Stomach (tissue), 9 donors: ENCODE results near the gene HSPA12B. TPM values are rescaled to one million over a fixed set of nuclear protein-coding genes. Genes with fewer than 3 reads are reported as not detected.
A peak's percentile ranks its signal among the peaks of the same experiment; 100 is the strongest.
"Not testable (repeated sequence)": the region's sequence is repeated elsewhere in the genome, so short reads cannot be mapped to it uniquely, and the experiment has no call there.

Experiments used
- DNase-seq, 2 donors: peaks; one replicate each; pipeline versions ENCODE4 v3.0.0 to v3.0.0-alpha.2; 2013 to 2019
- H3K27ac ChIP-seq, 5 donors: fragments of 200-600 bp in 4 of 5; sonication (generic) in 4 of 5; one replicate each; pipeline ENCODE4 v1.5.1; 2013 to 2019; ENCODE audit warnings: mild to moderate bottlenecking in 1 of 5, moderate library complexity in 1 of 5
- H3K27me3 ChIP-seq, 3 donors: fragments of 200-600 bp; sonication (generic); one replicate each; pipeline ENCODE4 v1.5.1; 2017 to 2019; ENCODE audit warnings: mixed run types in 1 of 3
- H3K36me3 ChIP-seq, 4 donors: fragments of 200-600 bp; sonication (generic); 1 replicate in 3 of 4; 2 replicates in 1 of 4; pipeline ENCODE4 v1.5.1; 2016 to 2019
- H3K4me1 ChIP-seq, 4 donors: fragments of 200-600 bp; sonication (generic); one replicate each; pipeline ENCODE4 v1.5.1; 2016 to 2019
- H3K4me3 ChIP-seq, 4 donors: fragments of 200-600 bp; sonication (generic) in 3 of 4; one replicate each; pipeline ENCODE4 v1.5.1; 2016 to 2019; ENCODE audit warnings: mild to moderate bottlenecking in 1 of 4
- H3K9me3 ChIP-seq, 4 donors: fragments of 200-600 bp; sonication (generic); one replicate each; pipeline ENCODE4 v1.5.1; 2016 to 2019
- EP300 ChIP-seq: sonication (generic); formaldehyde crosslinking; IDR thresholded peaks from one replicate; pipeline ENCODE4 v1.6.1; 2017; ENCODE audit warnings: antibody characterized with exemption
- POLR2A ChIP-seq, 4 donors: fragments of 450-650 bp; IDR thresholded peaks; one replicate each; pipeline ENCODE4 v1.6.1; 2016; ENCODE audit warnings: antibody characterized with exemption in 4 of 4, control low read depth in 2 of 4, mild to moderate bottlenecking in 1 of 4, moderate library complexity in 1 of 4
- POLR2AphosphoS5 ChIP-seq, 3 donors: sonication (generic); formaldehyde crosslinking; IDR thresholded peaks; one replicate each; pipeline ENCODE4 v1.6.1; 2016; ENCODE audit warnings: antibody characterized with exemption in 3 of 3
- WGBS, 5 donors: extraction: QIAGEN DNeasy Blood & Tissue Kit in 3 of 5; methylation state at CpG; one replicate each; pipeline versions ENCODE4 v1.1.5 to v1.1.7; 2013 to 2018; 5-methylcytosine and 5-hydroxymethylcytosine counted together
- intact Hi-C: fragments of 100-400 bp; cut with DNase I; formaldehyde crosslinking; loops from one replicate; pipeline ENCODE4 v1.15.1; 2023; ENCODE audit warnings: low total_unique reads
- polyA plus RNA-seq, 3 donors: library from polyadenylated mRNA; stranded (reverse); fragments of 200-250 nt; gene quantifications; one replicate each; pipeline ENCODE4 v1.2.3, GENCODE V29; 2013
- total RNA-seq, 5 donors: library from RNA; depleted of rRNA; stranded (reverse); fragments of >200 nt; gene quantifications; one replicate each; pipeline versions ENCODE4 v1.1.0 to v1.2.3, GENCODE V29; 2014 to 2016
- TF ChIP-seq, protein P1 (sequence below), 7 experiments: fragments of 450-650 bp in 4 of 7; fragments of 200-600 bp in 3 of 7; sonication (generic) in 3 of 7; IDR thresholded peaks; one replicate each; pipeline ENCODE4 v1.5.1; 2016 to 2019; ENCODE audit warnings: antibody characterized with exemption in 7 of 7, control low read depth in 2 of 7, mild to moderate bottlenecking in 1 of 7
- donor health status: healthy with polysubstance abuse.
- donor health status: Bipolar disorder and iron deficiency.
- donor health status: healthy.

HSPA12B gene
- total and polyA plus RNA-seq, 8 donors: 0.87 to 14.3 (median 4.5) TPM

DNA sequence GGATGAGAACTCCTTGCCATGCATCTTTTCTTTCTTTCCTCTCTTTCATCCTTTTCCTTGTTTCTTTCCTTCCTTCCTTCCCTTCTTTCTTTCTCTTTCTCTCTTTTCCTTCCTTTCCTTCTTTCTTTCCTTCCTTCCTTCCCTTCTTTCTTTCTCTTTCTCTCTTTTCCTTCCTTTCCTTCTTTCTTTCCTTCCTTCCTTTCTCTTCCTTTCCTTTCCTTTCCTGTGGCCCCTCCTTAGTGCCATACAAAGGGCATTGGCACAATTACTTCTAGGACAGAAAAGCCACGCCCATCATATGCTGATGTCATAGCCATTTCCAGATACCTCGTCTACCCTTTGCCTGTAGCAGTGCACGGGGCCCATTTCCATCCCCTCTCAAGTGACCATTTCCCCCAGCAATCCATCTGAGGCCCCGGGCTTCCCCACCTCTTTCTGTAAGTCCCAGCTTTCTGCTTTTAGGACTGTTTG is 56.2 kb downstream of the HSPA12B start:
- 28 to 51% (median 43%) methylated on average over 4 of the region's 4 CpGs for WGBS, 5 donors
- Histone ChIP-seq H3K4me3 (no peak overlapping the region), H3K27me3 (no peaks in the 10 kb centered on the region), H3K36me3 (peaks cover 0 to 15% (median 8%) of the 10 kb centered on the region in 4 donors), H3K9me3 (no peaks in the 10 kb centered on the region), H3K27ac (no peak overlapping the region), H3K4me1 (peaks cover 27 to 48% (median 36%) of the 10 kb centered on the region in 4 donors)
- DNase-seq: no peak
- TF ChIP-seq POLR2A (IDR thresholded peaks at IDR 0.05) (no peak), EP300 (no peak), POLR2AphosphoS5 (IDR thresholded peaks at IDR 0.05) (no peak)
- TF ChIP-seq, protein P1, sequence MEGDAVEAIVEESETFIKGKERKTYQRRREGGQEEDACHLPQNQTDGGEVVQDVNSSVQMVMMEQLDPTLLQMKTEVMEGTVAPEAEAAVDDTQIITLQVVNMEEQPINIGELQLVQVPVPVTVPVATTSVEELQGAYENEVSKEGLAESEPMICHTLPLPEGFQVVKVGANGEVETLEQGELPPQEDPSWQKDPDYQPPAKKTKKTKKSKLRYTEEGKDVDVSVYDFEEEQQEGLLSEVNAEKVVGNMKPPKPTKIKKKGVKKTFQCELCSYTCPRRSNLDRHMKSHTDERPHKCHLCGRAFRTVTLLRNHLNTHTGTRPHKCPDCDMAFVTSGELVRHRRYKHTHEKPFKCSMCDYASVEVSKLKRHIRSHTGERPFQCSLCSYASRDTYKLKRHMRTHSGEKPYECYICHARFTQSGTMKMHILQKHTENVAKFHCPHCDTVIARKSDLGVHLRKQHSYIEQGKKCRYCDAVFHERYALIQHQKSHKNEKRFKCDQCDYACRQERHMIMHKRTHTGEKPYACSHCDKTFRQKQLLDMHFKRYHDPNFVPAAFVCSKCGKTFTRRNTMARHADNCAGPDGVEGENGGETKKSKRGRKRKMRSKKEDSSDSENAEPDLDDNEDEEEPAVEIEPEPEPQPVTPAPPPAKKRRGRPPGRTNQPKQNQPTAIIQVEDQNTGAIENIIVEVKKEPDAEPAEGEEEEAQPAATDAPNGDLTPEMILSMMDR (IDR thresholded peaks at IDR 0.05): no peak
- intact Hi-C loops: no loop called here

DNA sequence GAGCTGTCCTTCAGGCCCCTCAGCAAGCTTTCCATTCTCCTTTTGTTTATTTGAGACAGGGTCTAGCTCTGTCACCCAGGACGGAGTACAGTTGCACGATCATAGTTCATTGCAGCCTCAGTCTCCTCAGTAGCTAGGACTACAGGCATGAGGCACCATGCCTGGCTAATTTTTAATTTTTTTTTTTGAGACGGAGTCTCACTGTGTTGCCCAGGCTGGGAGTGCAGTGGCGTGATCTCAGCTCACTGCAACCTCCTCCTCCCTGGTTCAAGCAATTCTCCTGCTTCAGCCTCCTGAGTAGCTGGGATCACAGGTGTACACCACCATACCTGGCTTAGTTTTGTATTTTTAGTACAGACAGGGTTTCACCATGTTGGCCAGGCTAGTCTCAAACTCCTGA is 56.7 kb downstream of the HSPA12B start:
- H3K27ac ChIP-seq, H3K9me3 ChIP-seq, DNase-seq, H3K27me3 ChIP-seq, H3K4me3 ChIP-seq, intact Hi-C loops: not testable (repeated sequence)
- peaks cover 22 to 43% (median 31%) of the 10 kb centered on the region in 4 donors for H3K4me1 ChIP-seq
- H3K36me3 ChIP-seq: peaks cover 0 to 11% (median 5%) of the 10 kb centered on the region in 4 donors
- WGBS, 5 donors: 87 to 95% (median 94%) methylated on average over 4 of the region's 4 CpGs

GRCh38 chr20:3794168-3794567 is 61.7 kb downstream of the HSPA12B start:
- H3K4me3 ChIP-seq, H3K9me3 ChIP-seq, H3K27ac ChIP-seq, DNase-seq, H3K36me3 ChIP-seq, H3K27me3 ChIP-seq, intact Hi-C loops: not testable (repeated sequence)
- peaks cover 27 to 45% (median 41%) of the 10 kb centered on the region in 4 donors for H3K4me1 ChIP-seq
- WGBS, 5 donors: 78 to 100% (median 91%) methylated on average over 1 to 2 of the region's 3 CpGs

DNA sequence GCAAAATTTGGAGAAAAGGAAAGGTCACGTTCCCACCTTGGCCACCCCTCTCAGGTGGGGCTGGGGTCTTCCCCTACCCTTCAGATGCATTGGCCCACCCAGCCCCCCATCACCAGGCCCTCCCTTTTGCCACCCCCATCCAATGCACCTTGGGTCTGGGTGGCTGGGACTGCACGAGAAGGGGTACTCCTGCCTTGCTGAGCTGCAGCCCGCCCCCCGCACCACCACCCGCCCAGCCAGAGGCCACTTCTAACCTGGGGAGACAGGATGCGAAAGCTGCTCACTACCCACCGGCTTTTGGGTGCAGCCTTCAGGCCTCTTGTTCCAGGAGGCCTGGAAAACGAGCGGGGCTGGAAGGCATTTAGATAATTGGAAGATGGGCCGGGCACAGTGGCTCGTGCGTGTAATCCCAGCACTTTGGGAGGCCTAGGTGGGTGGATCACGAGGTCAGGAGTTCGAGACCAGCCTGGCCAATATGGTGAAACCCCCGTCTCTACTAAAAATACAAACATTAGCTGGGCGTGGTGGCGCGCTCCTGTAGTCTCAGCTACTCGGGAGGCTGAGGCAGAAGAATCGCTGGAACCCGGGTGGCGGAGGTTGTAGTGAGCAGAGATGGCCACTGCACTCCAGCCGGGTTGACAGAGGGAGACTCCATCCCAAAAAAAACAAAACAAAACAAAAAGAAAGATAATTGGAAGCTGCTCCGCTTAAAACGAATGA is 62.4 kb downstream of the HSPA12B start:
- Histone ChIP-seq H3K4me1 (peaks cover 34 to 52% (median 46%) of the 10 kb centered on the region in 4 donors), H3K36me3 (peaks cover 0 to 14% (median 9%) of the 10 kb centered on the region in 4 donors), H3K27me3 (no peaks in the 10 kb centered on the region), H3K4me3 (peak overlapping the region; percentile 63 to 89 (median 70)), H3K27ac (peak overlapping the region in 4 of 5 donors; percentile 95 to 99 (median 96)), H3K9me3 (no peaks in the 10 kb centered on the region)
- no peak for DNase-seq
- intact Hi-C loops: no loop called here
- TF ChIP-seq POLR2A (IDR thresholded peaks at IDR 0.05) (no peak), EP300 (no peak), POLR2AphosphoS5 (IDR thresholded peaks at IDR 0.05) (no peak)
- TF ChIP-seq, protein P1 (IDR thresholded peaks at IDR 0.05): no peak
- 75 to 88% (median 86%) methylated on average over 18 to 25 of the region's 25 CpGs for WGBS, 5 donors

- H3K27ac ChIP-seq: peak within 1 kb of the TSS; percentile 92 to 99 (median 95)
- no peak for TF ChIP-seq EP300
- TF ChIP-seq, protein P1 (IDR thresholded peaks at IDR 0.05): peak in 5 of 7 experiments; percentile 41 to 83 (median 58)
- TF ChIP-seq POLR2AphosphoS5 (IDR thresholded peaks at IDR 0.05): peak; percentile 66 to 78 (median 69)
- TF ChIP-seq POLR2A (IDR thresholded peaks at IDR 0.05): no peak
- intact Hi-C loops: no loop called here
- H3K4me1 ChIP-seq: peaks cover 36 to 60% (median 54%) of the 10 kb centered on the region in 4 donors
- H3K36me3 ChIP-seq: peaks cover 8 to 23% (median 18%) of the 10 kb centered on the region in 4 donors
- DNase-seq: peak; percentile 95 to 97
- 1 to 2% (median 2%) methylated on average over 44 to 68 of the region's 69 CpGs for WGBS, 5 donors
- H3K4me3 ChIP-seq: peak within 1 kb of the TSS; percentile 63 to 89 (median 70)
- H3K9me3 ChIP-seq: no peaks in the 10 kb centered on the region
- H3K27me3 ChIP-seq: no peaks in the 10 kb centered on the region
Observed at GRCh38 chr20:3795511-3796468, 63.3 kb downstream of the HSPA12B start, which contains the start of gene CDC25B. Gene CDC25B (plus strand): TSS chr20:3796310. CDS start chr20:3796532, 222 bp downstream.
